Measurements from ENCODE around the gene DNAJC21. TPM values are rescaled to one million over a fixed set of nuclear protein-coding genes. Genes with fewer than 3 reads are reported as not detected.

The DNAJC21 gene
- total RNA-seq, 2 donors from 2014 or later: 49.6 to 53.5 TPM

GRCh38 chr5:34993951-34994350 is 64.6 kb downstream of the DNAJC21 start:
- Mint-ChIP-seq H3K4me1 (no peaks in the 10 kb centered on the region), H3K9me3 (peaks cover 31% of the 10 kb centered on the region), H3K36me3 (ENCODE audit: low read depth) (no peaks in the 10 kb centered on the region), H3K27ac (no peak overlapping the region), H3K27me3 (ENCODE audit: insufficient read depth) (no peaks in the 10 kb centered on the region), H3K4me3 (no peak overlapping the region)
- Histone ChIP-seq H3K27me3 (ENCODE audit: control insufficient read depth, insufficient read depth, low read length, poor library complexity, severe bottlenecking) (no peaks in the 10 kb centered on the region), H3K4me3 (ENCODE audit: low read length) (no peak overlapping the region), H3K27ac (ENCODE audit: low read depth, low read length) (no peak overlapping the region), H3K36me3 (ENCODE audit: control insufficient read depth, insufficient read depth, low read length) (no peaks in the 10 kb centered on the region), H3K9me3 (ENCODE audit: control insufficient read depth, low read length) (peaks cover 29% of the 10 kb centered on the region), H3K4me1 (ENCODE audit: control insufficient read depth, insufficient read depth, low read length) (no peaks in the 10 kb centered on the region), H3K9ac (ENCODE audit: extremely low read depth, low read length, poor library complexity, severe bottlenecking) (no peak overlapping the region)
- no peak for DNase-seq
- TF ChIP-seq CTCF (conservative IDR thresholded peaks at IDR 0.05): no peak
- 95% methylated on average over 7 to 8 of the region's 8 CpGs for whole genome bisulfite sequencing, 2 experiments (ENCODE audit: insufficient coverage in 1 of 2, insufficient read length in 1 of 2)

DNA sequence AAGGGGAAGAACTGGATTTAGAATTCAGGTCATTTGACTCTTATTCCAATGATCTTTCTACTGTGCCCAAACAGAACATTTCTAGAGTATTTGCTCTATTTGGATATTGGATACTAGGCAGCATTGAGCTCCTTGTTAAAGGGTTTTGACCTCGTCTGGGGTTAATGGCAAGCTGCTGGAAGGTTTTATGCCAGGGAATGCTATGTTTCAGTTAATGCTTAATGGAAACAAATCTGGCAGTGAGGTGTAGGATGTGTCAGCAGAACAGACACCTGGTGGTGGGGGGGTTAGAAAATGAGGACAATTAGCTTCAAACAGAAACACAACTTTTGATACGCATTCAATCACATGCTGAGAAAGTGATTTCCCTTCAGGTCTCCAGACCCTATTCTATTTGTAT is 66.9 kb downstream of the DNAJC21 start:
- Histone ChIP-seq H3K9me3 (ENCODE audit: control insufficient read depth, low read length) (peaks cover 24% of the 10 kb centered on the region), H3K36me3 (ENCODE audit: control insufficient read depth, insufficient read depth, low read length) (no peaks in the 10 kb centered on the region), H3K27ac (ENCODE audit: low read depth, low read length) (no peak overlapping the region), H3K27me3 (ENCODE audit: control insufficient read depth, insufficient read depth, low read length, poor library complexity, severe bottlenecking) (no peaks in the 10 kb centered on the region), H3K9ac (ENCODE audit: extremely low read depth, low read length, poor library complexity, severe bottlenecking) (no peak overlapping the region), H3K4me1 (ENCODE audit: control insufficient read depth, insufficient read depth, low read length) (no peaks in the 10 kb centered on the region), H3K4me3 (ENCODE audit: low read length) (no peak overlapping the region)
- DNase-seq: no peak
- H3K9me3 Mint-ChIP-seq: peaks cover 15% of the 10 kb centered on the region
- no peak overlapping the region for H3K27ac Mint-ChIP-seq
- no peak overlapping the region for H3K4me3 Mint-ChIP-seq
- no peaks in the 10 kb centered on the region for H3K36me3 Mint-ChIP-seq (ENCODE audit: low read depth)
- no peaks in the 10 kb centered on the region for H3K4me1 Mint-ChIP-seq
- WGBS, 2 experiments (ENCODE audit: insufficient coverage in 1 of 2, insufficient read length in 1 of 2): 92 to 94% methylated on average over 2 of the region's 2 CpGs
- no peaks in the 10 kb centered on the region for H3K27me3 Mint-ChIP-seq (ENCODE audit: insufficient read depth)
- TF ChIP-seq CTCF (conservative IDR thresholded peaks at IDR 0.05): no peak

DNA sequence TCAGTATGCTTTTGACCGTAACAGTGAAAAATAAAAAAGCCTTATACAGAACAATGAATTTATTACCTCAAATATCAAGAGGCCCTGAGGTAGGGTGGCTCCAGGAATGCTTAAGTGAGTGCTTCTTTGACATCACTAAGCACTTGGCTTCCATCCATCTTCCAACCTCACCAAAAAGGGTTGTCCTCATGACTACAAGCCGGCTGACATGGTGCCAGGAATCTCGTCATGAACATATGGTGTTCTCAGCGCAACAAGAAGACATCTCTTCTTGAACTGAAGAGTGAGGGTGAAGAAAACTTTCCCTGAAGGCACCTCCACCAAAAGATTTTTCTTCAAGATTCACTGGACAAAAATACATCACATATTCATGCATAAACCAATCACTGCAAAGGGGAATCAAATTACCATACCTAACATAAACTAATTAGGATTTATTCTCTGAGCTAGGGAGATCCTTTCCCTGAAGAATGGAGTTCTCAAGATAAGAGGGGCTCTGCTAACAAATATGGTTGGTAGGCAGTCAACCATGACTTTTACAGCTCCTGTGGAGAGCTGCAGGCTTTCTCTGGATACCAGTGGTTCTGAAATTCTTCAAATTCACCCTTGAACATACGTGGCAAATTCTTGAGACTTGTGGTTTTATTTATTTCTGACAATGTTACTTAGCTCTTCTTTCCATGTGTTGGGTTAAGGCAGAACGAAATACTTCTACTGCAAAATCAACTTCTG is 68.9 kb downstream of the DNAJC21 start:
- 91 to 93% methylated on average over 3 to 5 of the region's 6 CpGs for WGBS, 2 experiments (ENCODE audit: insufficient coverage in 1 of 2, insufficient read length in 1 of 2)
- no peak for TF ChIP-seq CTCF (conservative IDR thresholded peaks at IDR 0.05)
- Mint-ChIP-seq H3K27ac (no peak overlapping the region), H3K4me1 (no peaks in the 10 kb centered on the region), H3K9me3 (peaks cover under 1% of the 10 kb centered on the region), H3K27me3 (ENCODE audit: insufficient read depth) (no peaks in the 10 kb centered on the region), H3K4me3 (no peak overlapping the region), H3K36me3 (ENCODE audit: low read depth) (no peaks in the 10 kb centered on the region)
- Histone ChIP-seq H3K4me3 (ENCODE audit: low read length) (no peak overlapping the region), H3K27ac (ENCODE audit: low read depth, low read length) (no peak overlapping the region), H3K9ac (ENCODE audit: extremely low read depth, low read length, poor library complexity, severe bottlenecking) (no peak overlapping the region), H3K4me1 (ENCODE audit: control insufficient read depth, insufficient read depth, low read length) (no peaks in the 10 kb centered on the region), H3K36me3 (ENCODE audit: control insufficient read depth, insufficient read depth, low read length) (no peaks in the 10 kb centered on the region), H3K27me3 (ENCODE audit: control insufficient read depth, insufficient read depth, low read length, poor library complexity, severe bottlenecking) (no peaks in the 10 kb centered on the region), H3K9me3 (ENCODE audit: control insufficient read depth, low read length) (peaks cover 5% of the 10 kb centered on the region)
- no peak for DNase-seq

Data from endodermal cell (in vitro differentiated cells).